GM23248 (cell line): ENCODE results near the gene ZFPM1. TPM values are rescaled to one million over a fixed set of nuclear protein-coding genes. Genes with fewer than 3 reads are reported as not detected.

Source experiments
- DNase-seq: peaks from one replicate; pipeline ENCODE4 v3.0.0-alpha.2; 2015
- H2AFZ ChIP-seq: fragments of 200-600 bp; sonication (generic); 2 replicates; pipeline ENCODE4 v1.6.1; 2016; ENCODE audit warnings: antibody characterized with exemption
- H3F3A ChIP-seq: fragments of 200-600 bp; sonication (generic); 2 replicates; pipeline ENCODE4 v1.6.1; 2016; ENCODE audit warnings: mild to moderate bottlenecking, antibody characterized with exemption, mixed run types; ENCODE audit not compliant: insufficient read depth
- H3K27ac ChIP-seq: fragments of 200-600 bp; sonication (generic); 2 replicates; pipeline ENCODE4 v1.5.1; 2016; ENCODE audit warnings: mild to moderate bottlenecking
- H3K27me3 ChIP-seq: fragments of 200-600 bp; sonication (generic); replicated peaks from 2 replicates; pipeline ENCODE4 v1.6.1; 2016; ENCODE audit warnings: mild to moderate bottlenecking; ENCODE audit not compliant: insufficient read depth
- H3K36me3 ChIP-seq: fragments of 200-600 bp; sonication (generic); 2 replicates; pipeline ENCODE4 v1.6.1; 2016; ENCODE audit warnings: low read depth, mild to moderate bottlenecking
- H3K4me1 ChIP-seq: fragments of 200-600 bp; sonication (generic); 2 replicates; pipeline ENCODE4 v1.6.1; 2016; ENCODE audit warnings: mild to moderate bottlenecking; ENCODE audit not compliant: insufficient read depth
- H3K4me2 ChIP-seq: fragments of 200-600 bp; sonication (generic); one replicate; pipeline ENCODE4 v1.6.1; 2016; ENCODE audit warnings: mild to moderate bottlenecking; ENCODE audit not compliant: unreplicated experiment
- H3K4me3 ChIP-seq: fragments of 200-600 bp; sonication (generic); 2 replicates; pipeline ENCODE4 v1.5.1; 2016; ENCODE audit warnings: mild to moderate bottlenecking
- H3K79me2 ChIP-seq: fragments of 200-600 bp; sonication (generic); 2 replicates; pipeline ENCODE4 v1.6.1; 2016; ENCODE audit warnings: mild to moderate bottlenecking; ENCODE audit not compliant: insufficient read depth
- H3K9ac ChIP-seq: fragments of 200-600 bp; sonication (generic); 2 replicates; pipeline ENCODE4 v1.6.1; 2016; ENCODE audit warnings: mild to moderate bottlenecking
- H3K9me2 ChIP-seq: fragments of 200-600 bp; sonication (generic); 2 replicates; pipeline ENCODE4 v1.6.1; 2016; ENCODE audit warnings: mixed run types, mild to moderate bottlenecking, moderate library complexity; ENCODE audit not compliant: insufficient read depth
- H3K9me3 ChIP-seq: fragments of 200-600 bp; sonication (generic); one replicate; pipeline ENCODE4 v1.6.1; 2017; ENCODE audit warnings: low read depth
- H4K20me1 ChIP-seq: fragments of 200-600 bp; sonication (generic); 2 replicates; pipeline ENCODE4 v1.6.0; 2016; ENCODE audit not compliant: insufficient read depth
- EZH2 ChIP-seq: fragments of 200-600 bp; sonication (generic); IDR thresholded peaks from 2 replicates; pipeline ENCODE4 v1.6.1; 2018; ENCODE audit warnings: antibody characterized with exemption, mild to moderate bottlenecking; ENCODE audit not compliant: insufficient read depth, poor library complexity, severe bottlenecking
- EZH2phosphoT487 ChIP-seq: fragments of 200-600 bp; sonication (generic); IDR thresholded peaks from 2 replicates; pipeline ENCODE4 v1.6.1; 2018; ENCODE audit warnings: antibody characterized with exemption, moderate library complexity, mild to moderate bottlenecking, low read depth; ENCODE audit not compliant: insufficient read depth
- WGBS, 2 experiments: methylation state at CpG; one replicate each; pipeline ENCODE4 v1.1.6; 2015 to 2017; ENCODE audit warnings: low lambda C conversion rate in 2 of 2, low coverage in 1 of 2; ENCODE audit errors: missing lambda C conversion rate in 2 of 2; 5-methylcytosine and 5-hydroxymethylcytosine counted together
- in situ Hi-C: fragments of 300-500 bp; cut with MboI; formaldehyde crosslinking; loops from 2 replicates; pipeline ENCODE4 v1.15.0; 2020
- polyA plus RNA-seq: library from polyadenylated mRNA; unstranded; fragments of >200 nt; fragmentation: Nextera tagmentation; extraction: Ambion mirVana; gene quantifications from 2 replicates; pipeline ENCODE4 v1.2.1, GENCODE V29; 2016
- total RNA-seq: library from RNA; depleted of rRNA; stranded (reverse); fragments of >200 nt; shearing (Covaris generic); gene quantifications from 2 replicates; pipeline ENCODE4 v1.2.3, GENCODE V29; 2014

ZFPM1 gene
- total and polyA plus RNA-seq, 2 experiments from 2014 or later: 0.06 to 2.4 TPM

DNA sequence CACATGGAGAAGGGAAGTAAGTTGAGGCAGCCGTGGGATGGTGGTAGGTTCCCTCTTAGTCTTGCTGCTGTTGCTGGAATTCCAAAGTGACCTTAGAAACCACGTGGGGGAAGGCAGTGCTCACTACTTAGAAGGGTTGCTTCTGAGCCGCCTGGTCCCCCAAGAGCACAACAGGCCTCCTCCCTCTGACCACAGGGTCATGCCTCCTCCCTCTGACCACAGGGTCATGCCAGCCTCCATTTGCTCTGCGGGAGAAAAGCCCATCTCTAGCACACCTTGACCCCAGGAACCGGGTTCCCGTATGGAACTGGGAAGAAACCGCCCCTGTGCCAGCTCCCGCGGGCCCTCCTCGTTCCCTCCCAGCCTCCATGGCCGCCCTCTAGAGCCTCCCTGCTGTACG, 13.4 kb upstream of the ZFPM1 start:
- H3K27me3 ChIP-seq: no peaks in the 10 kb centered on the region
- H4K20me1 ChIP-seq: no peaks in the 10 kb centered on the region
- in situ Hi-C loops: no loop called here
- DNase-seq: no peak
- H3K4me2 ChIP-seq: no peak overlapping the region
- TF ChIP-seq EZH2phosphoT487: no peak
- no peaks in the 10 kb centered on the region for H3K9me3 ChIP-seq
- no peaks in the 10 kb centered on the region for H3F3A ChIP-seq
- H3K27ac ChIP-seq: no peak overlapping the region
- H3K36me3 ChIP-seq: no peaks in the 10 kb centered on the region
- no peaks in the 10 kb centered on the region for H3K9me2 ChIP-seq
- no peaks in the 10 kb centered on the region for H3K4me1 ChIP-seq
- no peaks in the 10 kb centered on the region for H3K79me2 ChIP-seq
- no peak overlapping the region for H2AFZ ChIP-seq
- 90 to 96% methylated on average over 12 of the region's 12 CpGs for WGBS, 2 experiments
- no peak overlapping the region for H3K4me3 ChIP-seq
- H3K9ac ChIP-seq: no peak overlapping the region

- in situ Hi-C loops: no loop called here
- no peak for DNase-seq
- H3K4me3 ChIP-seq: no peak overlapping the region
- no peak for TF ChIP-seq EZH2
- no peak for TF ChIP-seq EZH2phosphoT487
- no peaks in the 10 kb centered on the region for H3K9me2 ChIP-seq
- H3K4me2 ChIP-seq: no peak overlapping the region
- no peaks in the 10 kb centered on the region for H3K9me3 ChIP-seq
- no peaks in the 10 kb centered on the region for H4K20me1 ChIP-seq
- H3K79me2 ChIP-seq: no peaks in the 10 kb centered on the region
- H3K9ac ChIP-seq: no peak overlapping the region
- H3K27ac ChIP-seq: no peak overlapping the region
- no peaks in the 10 kb centered on the region for H3K4me1 ChIP-seq
- no peak overlapping the region for H2AFZ ChIP-seq
- 87 to 91% methylated on average over 14 of the region's 14 CpGs for WGBS, 2 experiments
- no peaks in the 10 kb centered on the region for H3F3A ChIP-seq
- H3K27me3 ChIP-seq: no peaks in the 10 kb centered on the region
- no peaks in the 10 kb centered on the region for H3K36me3 ChIP-seq
Measured at GRCh38 chr16:88440111-88440510, 13.0 kb upstream of the ZFPM1 start.

- no peak overlapping the region for H3K4me3 ChIP-seq
- no peaks in the 10 kb centered on the region for H3F3A ChIP-seq
- H3K79me2 ChIP-seq: no peaks in the 10 kb centered on the region
- no peaks in the 10 kb centered on the region for H3K36me3 ChIP-seq
- no peak overlapping the region for H2AFZ ChIP-seq
- H3K27ac ChIP-seq: no peak overlapping the region
- no peaks in the 10 kb centered on the region for H4K20me1 ChIP-seq
- no peaks in the 10 kb centered on the region for H3K27me3 ChIP-seq
- H3K9ac ChIP-seq: no peak overlapping the region
- no peaks in the 10 kb centered on the region for H3K9me2 ChIP-seq
- no peaks in the 10 kb centered on the region for H3K4me1 ChIP-seq
- H3K9me3 ChIP-seq: no peaks in the 10 kb centered on the region
- no peak overlapping the region for H3K4me2 ChIP-seq
- no peak for DNase-seq
- 86% methylated on average over 21 to 23 of the region's 24 CpGs for WGBS, 2 experiments
- no peak for TF ChIP-seq EZH2
- no peak for TF ChIP-seq EZH2phosphoT487
- in situ Hi-C loops: no loop called here
Measured at GRCh38 chr16:88440686-88441405, 12.2 kb upstream of the ZFPM1 start.

- in situ Hi-C loops: no loop called here
- 90 to 92% methylated on average over 14 of the region's 14 CpGs for WGBS, 2 experiments
- H4K20me1 ChIP-seq: no peaks in the 10 kb centered on the region
- DNase-seq: no peak
- no peak overlapping the region for H3K9ac ChIP-seq
- no peaks in the 10 kb centered on the region for H3K27me3 ChIP-seq
- H3K9me3 ChIP-seq: no peaks in the 10 kb centered on the region
- no peak overlapping the region for H3K4me3 ChIP-seq
- no peak overlapping the region for H2AFZ ChIP-seq
- H3K4me2 ChIP-seq: no peak overlapping the region
- no peaks in the 10 kb centered on the region for H3K36me3 ChIP-seq
- no peaks in the 10 kb centered on the region for H3F3A ChIP-seq
- H3K79me2 ChIP-seq: no peaks in the 10 kb centered on the region
- no peak overlapping the region for H3K27ac ChIP-seq
- no peaks in the 10 kb centered on the region for H3K4me1 ChIP-seq
- no peak for TF ChIP-seq EZH2
- no peak for TF ChIP-seq EZH2phosphoT487
- H3K9me2 ChIP-seq: no peaks in the 10 kb centered on the region
Measured at GRCh38 chr16:88441460-88441859, 11.6 kb upstream of the ZFPM1 start.

DNA sequence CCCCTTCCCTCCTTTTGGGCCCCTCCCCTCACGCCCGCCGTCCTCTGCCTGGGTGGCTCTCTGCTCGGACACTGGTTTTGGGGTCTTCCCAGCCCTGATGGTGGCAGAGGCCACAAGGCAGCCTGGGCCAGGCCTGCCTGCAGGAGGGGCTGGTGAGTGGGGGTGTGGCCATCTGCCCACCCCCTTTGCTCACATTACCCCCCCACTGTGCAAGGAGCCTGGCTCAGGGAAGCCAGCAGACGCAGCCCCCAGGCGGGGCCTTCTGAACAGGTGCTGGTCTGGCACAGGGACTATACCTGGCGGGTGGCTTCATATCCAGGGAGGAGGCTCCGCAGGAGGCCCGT, 10.7 kb upstream of the ZFPM1 start:
- Histone ChIP-seq H3K79me2 (no peaks in the 10 kb centered on the region), H3K9me2 (no peaks in the 10 kb centered on the region), H3K9ac (no peak overlapping the region), H3K27me3 (no peaks in the 10 kb centered on the region; the same call in 1 of the 2 replicates), H3K4me1 (no peaks in the 10 kb centered on the region), H3K4me3 (no peak overlapping the region), H2AFZ (no peak overlapping the region), H3K9me3 (no peaks in the 10 kb centered on the region), H3K36me3 (no peaks in the 10 kb centered on the region), H3K4me2 (no peak overlapping the region), H3K27ac (no peak overlapping the region), H3F3A (no peaks in the 10 kb centered on the region), H4K20me1 (no peaks in the 10 kb centered on the region)
- in situ Hi-C loops: no loop called here
- TF ChIP-seq EZH2phosphoT487 (no peak), EZH2 (no peak)
- 65 to 79% methylated on average over 6 to 7 of the region's 9 CpGs for WGBS, 2 experiments
- DNase-seq: no peak
